HepG2 (cell line): ENCODE measurements around the gene ZNF652. TPM values are rescaled to one million over a fixed set of nuclear protein-coding genes. Genes with fewer than 3 reads are reported as not detected.

Source experiments
- ATAC-seq: fragments of 200-7000 bp; cut with Tn5 transposase; 3 replicates; pipeline ENCODE4 v1.9.1; 2020; ENCODE audit warnings: mild to moderate bottlenecking, moderate library complexity
- BruUV-seq: library from RNA; stranded (reverse); fragments of 400-500 nt; replicated peaks from 2 replicates; lab custom pipeline; 2021; lab: Mats Ljungman, UMichigan
- CTCF ChIA-PET: fragments of 300-600 bp; formaldehyde crosslinking; extraction: SDS; loops from one replicate; lab custom pipeline; 2021; ENCODE audit warnings: low total read pairs, inconsistent platforms, low intra/inter-chr PET ratio; lab: Yijun Ruan, JAX
- POLR2A ChIA-PET: fragments of 350-600 bp; sonication (Branson Sonifier 250); formaldehyde crosslinking; loops from one replicate; lab custom pipeline; 2020; ENCODE audit warnings: antibody characterized with exemption, inconsistent platforms; lab: Yijun Ruan, JAX
- DNase-seq: peaks from one replicate; pipeline ENCODE4 v3.0.0-alpha.2; 2015; ENCODE audit warnings: low spot score
- FAIRE-seq: peaks from 3 replicates; lab custom pipeline; 2011; peaks lifted over from hg19 to GRCh38; lab: Jason Lieb, UNC
- H2AFZ ChIP-seq: one replicate; pipeline ENCODE4 v1.6.1; 2011; ENCODE audit warnings: low read length, inconsistent platforms
- H3K27ac ChIP-seq: fragments of 300-600 bp; 3 replicates; pipeline ENCODE4 v1.8.0; 2011; ENCODE audit warnings: mixed run types, mild to moderate bottlenecking, mixed read lengths, low read length, inconsistent platforms; ENCODE audit not compliant: insufficient read depth; ENCODE audit errors: extremely low read length
- H3K27me3 ChIP-seq, 2 experiments: fragments of 200-600 bp in 1 of 2; 2 replicates in 1 of 2; 3 replicates in 1 of 2; pipeline versions ENCODE4 v1.6.0 to v1.8.0; 2011; ENCODE audit warnings: low read length in 2 of 2, mild to moderate bottlenecking in 2 of 2, moderate library complexity in 2 of 2, inconsistent platforms in 1 of 2; ENCODE audit not compliant: insufficient read depth in 2 of 2, control insufficient read depth in 1 of 2
- H3K36me3 ChIP-seq, 2 experiments: fragments of 200-600 bp in 1 of 2; replicated peaks in 1 of 2; 2 replicates in 1 of 2; 3 replicates in 1 of 2; pipeline versions ENCODE4 v1.5.1 to v1.8.0; 2011; ENCODE audit warnings: low read length in 2 of 2, inconsistent platforms in 1 of 2; ENCODE audit not compliant: insufficient read depth in 2 of 2, control insufficient read depth in 1 of 2
- H3K4me1 ChIP-seq: 2 replicates; pipeline ENCODE4 v1.5.1; 2012; ENCODE audit warnings: low read length, inconsistent platforms; ENCODE audit not compliant: insufficient read depth
- H3K4me2 ChIP-seq: 2 replicates; pipeline ENCODE4 v1.6.0; 2011; ENCODE audit warnings: low read depth, low read length, inconsistent platforms
- H3K4me3 ChIP-seq, 3 experiments: fragments of 200-600 bp in 1 of 3; sonication (generic), shearing (Covaris generic) in 1 of 3; replicated peaks in 1 of 3; 2 replicates each; pipeline ENCODE4 v1.5.1; 2011 to 2016; ENCODE audit warnings: low read length in 3 of 3, inconsistent platforms in 2 of 3, low read depth in 2 of 3, mild to moderate bottlenecking in 2 of 3, control low read depth in 1 of 3, mixed read lengths in 1 of 3; ENCODE audit not compliant: insufficient read depth in 1 of 3
- H3K79me2 ChIP-seq: one replicate; pipeline ENCODE4 v1.6.1; 2011; ENCODE audit warnings: low read length, inconsistent platforms; ENCODE audit not compliant: insufficient read depth
- H3K9ac ChIP-seq: 2 replicates; pipeline ENCODE4 v1.6.0; 2011; ENCODE audit warnings: mild to moderate bottlenecking, low read depth, low read length, inconsistent platforms; ENCODE audit not compliant: insufficient read depth
- H3K9me3 ChIP-seq: 2 replicates; pipeline ENCODE4 v1.5.1; 2012; ENCODE audit warnings: mild to moderate bottlenecking, low read length
- H4K20me1 ChIP-seq: 2 replicates; pipeline ENCODE4 v1.6.0; 2011; ENCODE audit warnings: inconsistent platforms, mild to moderate bottlenecking, low read length, moderate library complexity; ENCODE audit not compliant: insufficient read depth
- AGO2 ChIP-seq: fragments of 200-400 bp; formaldehyde crosslinking; optimal IDR thresholded peaks from 2 replicates; pipeline ENCODE3; 2017; ENCODE audit warnings: mild to moderate bottlenecking, low read depth, low read length, moderate library complexity
- POLR2G ChIP-seq: fragments of 200-400 bp; formaldehyde crosslinking; IDR thresholded peaks from 2 replicates; pipeline ENCODE4 v1.6.1; 2018; ENCODE audit warnings: mild to moderate bottlenecking, low read depth, low read length, moderate library complexity
- RFXANK ChIP-seq: IDR thresholded peaks from 2 replicates; pipeline ENCODE4 v1.6.1; 2016
- ZNF530 ChIP-seq: sonication (generic); formaldehyde crosslinking; IDR thresholded peaks from 2 replicates; pipeline ENCODE4 v1.5.0; 2020; ENCODE audit warnings: low read depth, mild to moderate bottlenecking, missing genetic modification reagents
- ZNF672 ChIP-seq: sonication (generic); formaldehyde crosslinking; IDR thresholded peaks from 2 replicates; pipeline ENCODE4 v1.8.1; 2022; ENCODE audit warnings: missing genetic modification reagents
- ZNF674 ChIP-seq: sonication (generic); formaldehyde crosslinking; IDR thresholded peaks from 2 replicates; pipeline ENCODE4 v1.5.0; 2020; ENCODE audit warnings: low read depth, mild to moderate bottlenecking, missing genetic modification reagents
- WGBS: methylation state at CpG from one replicate; pipeline ENCODE4 v1.1.6; 2017; ENCODE audit warnings: low lambda C conversion rate; 5-methylcytosine and 5-hydroxymethylcytosine counted together
- in situ Hi-C: cut with HindIII; loops from 2 replicates; pipeline ENCODE4 v1.10.0; 2017; ENCODE audit warnings: low pct_unique_long_range_greater_than_20kb; ENCODE audit not compliant: extremely low pct_ligation_motif_present
- intact Hi-C: fragments of 100-400 bp; cut with micrococcal nuclease; formaldehyde crosslinking; loops from one replicate; pipeline ENCODE4 v1.10.0; 2022; ENCODE audit not compliant: unreplicated experiment
- polyA plus RNA-seq, 8 experiments: library from polyadenylated mRNA; depleted of rRNA in 3 of 8; stranded (reverse) in 7 of 8; unstranded in 1 of 8; fragments of >200 nt; fragmentation: Illumina TruSeq in 4 of 8; extraction: Trizol in 4 of 8; gene quantifications; 2 replicates each; pipeline versions ENCODE4 v1.2.1 to v1.2.3, GENCODE V29; 2011 to 2016; ENCODE audit warnings: low read depth in 4 of 8, missing spikeins in 1 of 8, mixed read lengths in 1 of 8; ENCODE audit not compliant: insufficient read depth in 1 of 8
- total RNA-seq, 5 experiments: library from RNA; depleted of rRNA; stranded (reverse); fragments of >200 nt; fragmentation: Illumina TruSeq; extraction: Trizol; gene quantifications; 2 replicates each; pipeline ENCODE4 v1.2.3, GENCODE V29; 2016; ENCODE audit warnings: low read depth in 1 of 5

The ZNF652 gene
- total and polyA plus RNA-seq, 2 of the 13 experiments (the other 11 are each of a cell fraction or from before 2014, with no cell fraction given) = 16.2 to 30.2 TPM

DNA sequence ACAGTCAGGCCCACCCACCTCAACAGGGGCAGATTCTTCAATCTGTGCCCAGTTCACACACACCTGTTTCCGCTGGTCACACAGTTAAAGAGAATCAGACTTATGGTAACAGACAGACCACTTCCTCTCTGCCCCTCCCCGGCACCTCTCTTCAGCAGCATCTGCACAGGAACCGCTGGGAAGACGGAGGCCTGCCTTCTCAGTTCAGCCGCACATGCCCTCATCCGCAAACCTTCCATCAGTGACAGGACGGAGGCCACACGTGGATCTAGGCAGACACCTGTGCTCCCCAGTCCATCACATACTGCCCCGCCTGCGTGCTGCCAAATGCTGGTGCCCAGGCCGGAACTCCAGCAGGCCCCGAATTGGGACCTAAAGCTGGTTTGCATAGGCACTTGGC, 42.3 kb upstream of the ZNF652 start:
- H2AFZ ChIP-seq = no peak overlapping the region
- H4K20me1 ChIP-seq = 0 out of 2 replicates have a peak, but pooled peaks cover 5% of the 10 kb centered on the region
- CTCF ChIA-PET = no interaction called here
- ATAC-seq (no peak), DNase-seq (no peak), FAIRE-seq (no peak)
- no peak overlapping the region for H3K27ac ChIP-seq
- no peaks in the 10 kb centered on the region for H3K79me2 ChIP-seq
- in situ Hi-C loops (no loop called here), intact Hi-C loops (loop anchor here (10.0 kb wide), 1 partner anchor 90 kb away; the partner anchor contains the start of gene NGFR)
- WGBS = 99% methylated on average over 12 of the region's 12 CpGs
- POLR2A ChIA-PET = no interaction called here
- TF ChIP-seq AGO2 (peak; percentile 19), ZNF530 (no peak)
- H3K36me3 ChIP-seq = peaks cover 39 to 62% of the 10 kb centered on the region in 2 experiments
- TSS peak; percentile 16 for BruUV-seq
- peaks cover 27% of the 10 kb centered on the region for H3K4me1 ChIP-seq
- no peaks in the 10 kb centered on the region for H3K9me3 ChIP-seq
- no peaks in the 10 kb centered on the region for H3K27me3 ChIP-seq
- H3K9ac ChIP-seq = no peak overlapping the region
- no peak overlapping the region for H3K4me3 ChIP-seq
- H3K4me2 ChIP-seq = no peak overlapping the region

DNA sequence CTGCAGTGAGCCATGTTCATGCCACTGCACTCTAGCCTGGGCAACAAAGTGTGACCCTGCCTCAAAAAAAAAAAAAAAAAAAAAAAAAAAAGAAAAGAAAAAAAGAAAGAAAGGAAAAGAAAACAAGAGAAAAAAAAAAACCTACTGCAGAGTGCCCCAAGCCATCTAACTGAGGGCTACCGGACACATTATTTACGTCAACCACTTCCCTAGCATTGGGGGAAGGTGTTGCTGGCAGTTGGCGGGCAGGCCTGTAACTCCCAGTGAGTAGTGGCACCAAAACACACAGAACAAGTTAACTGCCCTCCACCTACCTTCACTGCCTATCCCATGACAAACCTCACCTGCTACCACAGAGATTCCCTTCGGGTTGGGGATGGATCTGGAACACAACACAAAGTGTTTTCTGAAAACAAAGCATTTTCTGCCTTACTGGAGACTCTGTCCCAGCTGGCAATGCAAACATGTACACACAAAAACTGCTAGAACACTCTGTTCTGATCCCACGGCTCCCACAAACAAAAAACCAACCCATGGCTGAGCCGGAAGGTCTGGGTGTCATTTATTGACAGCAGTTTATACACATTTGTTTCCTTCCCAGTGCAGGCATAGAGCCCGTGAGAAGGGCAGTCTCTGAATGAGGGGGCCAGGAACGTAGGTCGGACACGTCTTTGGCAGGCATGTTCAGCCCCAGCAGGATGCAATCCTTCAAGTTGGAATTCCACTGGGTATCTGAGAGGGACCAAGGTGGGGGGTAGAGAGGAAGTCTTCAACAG, 41.7 kb upstream of the ZNF652 start:
- BruUV-seq = no TSS peak
- Histone ChIP-seq H3K79me2 (no peaks in the 10 kb centered on the region), H3K4me3 (no peak overlapping the region)
- TF ChIP-seq RFXANK (CRISPR knock-in tag) (no peak), POLR2G (0 out of 2 replicates have a peak, but pooled peaks have one; percentile 31), ZNF674 (no peak), ZNF672 (CRISPR knock-in tag) (no peak)
- TF ChIP-seq, all 625 proteins: peak for 1
- FAIRE-seq = no peak
- Histone ChIP-seq H3K27ac (no peak overlapping the region), H4K20me1 (0 out of 2 replicates have a peak, but pooled peaks cover 5% of the 10 kb centered on the region), H3K4me1 (peaks cover 27% of the 10 kb centered on the region), H3K36me3 (peaks cover 34 to 56% of the 10 kb centered on the region in 2 experiments), H3K27me3 (no peaks in the 10 kb centered on the region), H3K4me2 (no peak overlapping the region), H2AFZ (no peak overlapping the region), H3K9ac (no peak overlapping the region), H3K9me3 (no peaks in the 10 kb centered on the region)
- POLR2A ChIA-PET = no interaction called here
- no peak for DNase-seq
- in situ Hi-C loops = no loop called here
- intact Hi-C loops = loop anchor here (10.0 kb wide), 1 partner anchor 91 kb away; the partner anchor contains the start of gene NGFR
- WGBS = 88% methylated on average over 10 of the region's 10 CpGs
- no peak for ATAC-seq
- CTCF ChIA-PET = no interaction called here
